GM19452 (cell line): ENCODE results near the gene ITGB2.

ENCODE experiments used
- ATAC-seq: cut with Tn5 transposase; IDR thresholded peaks from one replicate; pipeline ENCODE4 v1.9.1; 2021; ENCODE audit not compliant: unreplicated experiment

ITGB2 gene

GRCh38 chr21:44898851-44899767, 21.6 kb downstream of the ITGB2 start:
- no peak for ATAC-seq

- no peak for ATAC-seq
Measured at GRCh38 chr21:44898011-44898488, 22.6 kb downstream of the ITGB2 start.

- ATAC-seq = no peak
Measured at GRCh38 chr21:44897326-44898010, 23.2 kb downstream of the ITGB2 start.

GRCh38 chr21:44896561-44897286, 24.0 kb downstream of the ITGB2 start:
- ATAC-seq = no peak

- ATAC-seq = no peak
Measured at GRCh38 chr21:44895859-44896258, 24.8 kb downstream of the ITGB2 start.

GRCh38 chr21:44894687-44895302, 25.9 kb downstream of the ITGB2 start:
- ATAC-seq = no peak

- no peak for ATAC-seq
Measured at GRCh38 chr21:44893948-44894656, 26.6 kb downstream of the ITGB2 start.

- no peak for ATAC-seq
Measured at GRCh38 chr21:44893278-44893556, 27.5 kb downstream of the ITGB2 start.

- no peak for ATAC-seq
Measured at GRCh38 chr21:44892536-44893277, 28.0 kb downstream of the ITGB2 start.

GRCh38 chr21:44892095-44892494, 28.6 kb downstream of the ITGB2 start:
- ATAC-seq = no peak

- no peak for ATAC-seq
Measured at GRCh38 chr21:44891631-44892031, 29.1 kb downstream of the ITGB2 start.

GRCh38 chr21:44890961-44891541, 29.6 kb downstream of the ITGB2 start:
- ATAC-seq = no peak

GRCh38 chr21:44890338-44890931, 30.3 kb downstream of the ITGB2 start:
- ATAC-seq = no peak

- ATAC-seq = no peak
Measured at GRCh38 chr21:44889625-44890337, 30.9 kb downstream of the ITGB2 start.

- no peak for ATAC-seq
Measured at GRCh38 chr21:44888581-44889550, 31.8 kb downstream of the ITGB2 start.

- ATAC-seq = no peak
Measured at GRCh38 chr21:44887807-44888580, 32.7 kb downstream of the ITGB2 start.
